ENCODE measurements around the gene NIT1. TPM values are rescaled to one million over a fixed set of nuclear protein-coding genes. Genes with fewer than 3 reads are reported as not detected.

NIT1 gene
- total RNA-seq, 4 donors from 2014 or later = 32.8 to 35.6 (median 34.8) TPM

GRCh38 chr1:161070761-161071160 lies 47.1 kb upstream of the NIT1 start:
- no peak overlapping the region for H3K4me3 ChIP-seq
- H3K27me3 ChIP-seq = peaks cover 0 to 11% (median 0%) of the 10 kb centered on the region in 4 donors
- no peak for DNase-seq (ENCODE audit: extremely low spot score)
- TF ChIP-seq POLR2A (IDR thresholded peaks at IDR 0.05; ENCODE audit: low read depth) = no peak
- TF ChIP-seq CTCF (IDR thresholded peaks at IDR 0.05) = no peak
- TF ChIP-seq EP300 (IDR thresholded peaks at IDR 0.05) = no peak
- no peak for TF ChIP-seq POLR2AphosphoS5 (IDR thresholded peaks at IDR 0.05)
- no peaks in the 10 kb centered on the region for H3K9me3 ChIP-seq
- H3K36me3 ChIP-seq = no peaks in the 10 kb centered on the region
- WGBS = 94% methylated on average over 4 of the region's 4 CpGs
- no peaks in the 10 kb centered on the region for H3K4me1 ChIP-seq
- no peak overlapping the region for H3K27ac ChIP-seq (replicated peaks in 1 of 4)
- intact Hi-C loops (cut with DNase I) = no loop called here

GRCh38 chr1:161071886-161072371 lies 46.0 kb upstream of the NIT1 start:
- Histone ChIP-seq H3K27me3 (peaks cover 0 to 5% (median 0%) of the 10 kb centered on the region in 4 donors), H3K36me3 (no peaks in the 10 kb centered on the region), H3K9me3 (no peaks in the 10 kb centered on the region), H3K4me3 (no peak overlapping the region), H3K27ac (replicated peaks in 1 of 4) (no peak overlapping the region), H3K4me1 (no peaks in the 10 kb centered on the region)
- intact Hi-C loops (cut with DNase I) = no loop called here
- TF ChIP-seq EP300 (IDR thresholded peaks at IDR 0.05) (no peak), POLR2AphosphoS5 (IDR thresholded peaks at IDR 0.05) (no peak), POLR2A (IDR thresholded peaks at IDR 0.05; ENCODE audit: low read depth) (no peak), CTCF (IDR thresholded peaks at IDR 0.05) (peak; percentile 25 to 46 (median 27))
- DNase-seq (ENCODE audit: extremely low spot score) = no peak
- 72% methylated on average over 9 of the region's 9 CpGs for WGBS

- H3K27ac ChIP-seq (replicated peaks in 1 of 4) = no peak overlapping the region
- no peak overlapping the region for H3K4me3 ChIP-seq
- H3K36me3 ChIP-seq = no peaks in the 10 kb centered on the region
- DNase-seq (ENCODE audit: extremely low spot score) = no peak
- H3K4me1 ChIP-seq = no peaks in the 10 kb centered on the region
- WGBS = 83% methylated on average over 19 of the region's 19 CpGs
- H3K9me3 ChIP-seq = no peaks in the 10 kb centered on the region
- peaks cover 0 to 5% (median 0%) of the 10 kb centered on the region in 4 donors for H3K27me3 ChIP-seq
- no peak for TF ChIP-seq POLR2A (IDR thresholded peaks at IDR 0.05; ENCODE audit: low read depth)
- no peak for TF ChIP-seq POLR2AphosphoS5 (IDR thresholded peaks at IDR 0.05)
- no peak for TF ChIP-seq CTCF (IDR thresholded peaks at IDR 0.05)
- TF ChIP-seq EP300 (IDR thresholded peaks at IDR 0.05) = no peak
- intact Hi-C loops (cut with DNase I) = no loop called here
These were observed 45.0 kb upstream of the NIT1 start for GRCh38 chr1:161072751-161073449.

GRCh38 chr1:161073474-161074121 lies 44.3 kb upstream of the NIT1 start:
- intact Hi-C loops (cut with DNase I) = no loop called here
- Histone ChIP-seq H3K4me1 (no peaks in the 10 kb centered on the region), H3K27me3 (peaks cover 0 to 8% (median 0%) of the 10 kb centered on the region in 4 donors), H3K9me3 (no peaks in the 10 kb centered on the region), H3K27ac (replicated peaks in 1 of 4) (no peak overlapping the region), H3K4me3 (no peak overlapping the region), H3K36me3 (no peaks in the 10 kb centered on the region)
- no peak for DNase-seq (ENCODE audit: extremely low spot score)
- 81% methylated on average over 6 of the region's 7 CpGs for WGBS
- no peak for TF ChIP-seq EP300 (IDR thresholded peaks at IDR 0.05)
- TF ChIP-seq POLR2AphosphoS5 (IDR thresholded peaks at IDR 0.05) = no peak
- no peak for TF ChIP-seq POLR2A (IDR thresholded peaks at IDR 0.05; ENCODE audit: low read depth)
- TF ChIP-seq CTCF (IDR thresholded peaks at IDR 0.05) = no peak
